GM18502 (cell line): Measurements from ENCODE around the gene SRL.
A peak's percentile ranks its signal among the peaks of the same experiment; 100 is the strongest.
"Not testable (repeated sequence)": the region's sequence is repeated elsewhere in the genome, so short reads cannot be mapped to it uniquely, and the experiment has no call there.

ENCODE experiments used
- ATAC-seq: cut with Tn5 transposase; IDR thresholded peaks from one replicate; pipeline ENCODE4 v1.9.1; 2021; ENCODE audit warnings: mild to moderate bottlenecking; ENCODE audit not compliant: unreplicated experiment, poor library complexity

SRL gene

DNA sequence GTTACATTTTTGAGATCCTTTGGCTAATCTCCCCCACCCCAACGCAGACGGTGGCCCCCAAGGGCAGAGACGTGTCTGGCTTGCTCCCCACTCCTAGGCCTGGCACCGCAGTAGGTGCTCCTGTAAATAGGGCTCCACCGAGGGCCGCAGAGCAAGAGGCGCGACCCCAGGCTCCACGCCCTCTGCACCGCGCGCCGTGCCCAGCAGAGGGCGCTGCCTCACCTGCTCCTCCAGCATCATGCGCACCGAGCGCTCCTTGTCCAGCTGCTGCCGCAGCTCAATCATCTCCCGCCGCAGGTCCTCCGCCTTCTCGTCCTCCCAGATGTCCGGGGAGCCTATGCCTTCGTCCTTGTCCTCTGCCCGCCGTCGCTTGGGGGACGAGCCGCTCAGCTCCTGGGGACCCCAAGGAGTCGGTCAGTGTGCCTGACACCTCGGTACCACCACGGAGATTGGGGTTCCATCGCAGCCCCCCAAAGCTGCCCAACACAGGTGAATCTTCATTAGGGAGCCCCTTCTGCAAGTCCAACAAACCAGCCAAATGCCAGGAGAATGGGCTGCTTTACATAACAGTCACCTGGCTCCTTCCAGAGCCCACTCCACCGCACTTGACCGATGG lies 19.8 kb upstream of the SRL start:
- no peak for ATAC-seq

GRCh38 chr16:4260360-4260759 lies 18.5 kb upstream of the SRL start:
- no peak for ATAC-seq

DNA sequence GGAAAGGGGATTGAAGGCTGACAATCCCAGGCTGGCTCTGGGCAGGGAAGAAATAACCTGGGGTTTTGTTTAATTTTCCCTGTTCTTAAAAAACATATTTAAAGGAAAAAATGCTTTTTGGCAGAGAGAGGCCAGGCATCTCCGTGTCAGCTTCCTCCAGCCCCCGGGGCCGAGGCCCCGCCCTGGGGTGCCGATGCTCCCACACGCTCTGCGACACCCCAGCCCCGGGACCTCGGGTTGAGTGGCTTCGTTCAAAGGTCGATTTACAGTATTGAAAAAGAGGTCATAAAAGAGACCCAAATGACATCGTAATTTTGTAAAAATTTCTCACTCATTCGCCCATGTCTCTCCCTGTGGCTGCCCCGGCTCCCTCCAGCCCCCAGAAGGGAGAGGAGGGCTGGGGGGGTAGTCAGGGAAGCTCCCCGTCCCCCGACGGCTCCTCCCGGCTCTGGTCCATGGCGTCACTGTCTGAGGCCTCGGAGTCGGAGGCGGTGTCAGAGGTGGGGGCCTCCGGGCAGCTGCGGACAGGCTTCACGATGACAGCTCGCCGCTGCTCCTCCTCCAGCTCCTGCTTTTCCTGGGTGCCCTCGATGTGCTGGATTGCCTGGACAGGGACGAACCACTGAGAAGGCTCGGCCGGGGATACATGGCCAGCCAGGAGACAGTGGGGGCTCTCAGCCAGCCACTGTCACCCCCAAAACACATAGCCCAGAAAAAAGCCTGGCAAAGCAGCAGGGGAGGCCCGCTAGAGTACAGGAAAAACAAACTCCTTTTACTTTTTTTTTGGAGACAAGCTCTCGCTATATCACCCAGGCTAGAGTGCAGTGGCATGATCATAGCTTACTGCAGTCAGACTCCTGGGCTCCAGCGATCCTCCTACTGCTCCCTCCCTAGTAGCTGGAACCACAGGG lies 16.0 kb upstream of the SRL start:
- no peak for ATAC-seq

DNA sequence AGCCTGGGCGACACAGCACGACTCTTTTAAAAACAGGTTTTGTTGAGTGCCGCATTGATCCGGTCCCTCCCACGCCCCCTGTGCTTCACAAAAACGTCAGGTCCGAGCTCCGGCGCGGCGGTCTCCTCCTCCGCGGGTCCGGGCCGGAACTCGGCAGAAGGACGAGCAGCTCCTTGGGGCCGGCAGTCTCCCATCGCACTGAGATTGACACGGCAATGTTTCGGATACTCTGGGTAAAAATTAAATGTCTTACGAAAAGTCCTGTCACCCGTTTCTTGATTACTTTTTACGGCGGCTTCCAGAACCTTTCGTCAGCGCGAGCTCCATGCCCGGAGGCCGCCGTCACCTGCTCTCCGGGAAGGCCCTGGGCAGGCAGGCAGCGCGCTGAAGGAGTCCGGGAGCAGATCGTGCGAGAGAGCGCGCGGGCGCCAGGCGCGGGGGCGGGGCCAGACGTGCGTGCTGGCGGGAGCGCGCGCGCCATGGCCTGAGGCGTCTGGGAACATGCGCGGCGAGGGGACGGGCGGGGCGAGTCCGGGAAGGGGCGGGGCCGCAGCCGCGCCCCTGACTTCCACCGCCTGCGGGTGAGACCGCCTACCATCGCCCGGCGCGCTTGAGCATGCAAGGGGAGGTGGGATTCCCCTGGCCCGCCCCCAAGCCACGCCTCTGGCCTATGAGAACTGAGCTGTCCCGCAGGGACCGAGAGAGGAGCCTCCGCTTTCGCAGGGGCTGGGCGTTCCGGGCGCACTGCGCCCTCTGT lies 11.7 kb upstream of the SRL start:
- peak; percentile 95 for ATAC-seq

- ATAC-seq: not testable (repeated sequence)
Measured at GRCh38 chr16:4253012-4253393, 11.1 kb upstream of the SRL start.

DNA sequence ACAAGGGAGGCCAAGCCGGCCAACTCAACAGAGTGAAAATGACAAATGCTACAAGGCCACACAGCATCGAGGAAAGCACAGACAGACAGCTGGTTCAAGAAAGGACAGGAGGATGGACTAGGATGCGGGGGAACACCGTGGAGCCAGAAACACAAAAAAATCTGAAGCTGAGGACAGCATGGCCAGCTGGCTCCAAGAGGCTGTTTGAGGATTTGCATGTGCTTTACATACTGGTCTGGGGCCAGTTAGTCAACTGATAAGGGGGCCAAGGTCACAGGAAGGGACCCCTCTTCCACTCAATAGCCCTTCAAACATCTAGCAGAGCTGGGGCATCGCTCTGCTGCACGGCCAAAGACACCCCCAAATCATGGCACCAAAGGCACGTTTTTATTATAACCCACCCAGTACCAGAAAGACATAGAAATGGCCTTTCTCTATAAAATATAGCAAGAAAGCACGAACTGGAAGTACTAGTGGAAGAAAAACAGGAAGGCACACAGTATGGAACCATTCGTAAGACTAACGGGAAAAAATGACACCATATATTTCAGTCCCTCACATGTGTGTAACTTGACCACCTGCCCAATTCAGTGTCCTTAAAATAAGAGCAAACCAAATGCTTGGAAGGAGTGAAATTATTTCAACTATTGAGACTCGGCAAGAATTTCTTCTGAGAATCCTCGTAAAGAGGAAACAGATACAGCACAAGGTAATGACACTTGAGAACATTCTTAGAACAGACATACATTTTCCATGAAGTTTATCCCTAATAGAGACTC lies 7.8 kb upstream of the SRL start:
- no peak for ATAC-seq

DNA sequence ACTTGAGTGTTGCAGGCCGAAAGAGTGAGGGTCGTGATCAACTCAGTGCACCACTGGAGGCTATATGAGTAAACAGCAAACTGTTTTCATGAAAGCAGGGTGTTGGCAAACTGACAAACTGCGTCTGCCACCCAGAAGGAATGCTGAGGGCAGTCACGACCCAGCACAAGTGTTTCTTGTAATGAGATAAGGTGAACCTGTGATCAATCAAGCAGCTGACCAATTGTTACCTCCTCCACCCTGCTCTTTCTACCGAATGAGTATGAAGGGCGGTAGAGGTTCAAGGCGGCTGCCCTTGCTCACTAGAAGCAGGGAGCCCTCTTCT lies 5.5 kb upstream of the SRL start:
- no peak for ATAC-seq

DNA sequence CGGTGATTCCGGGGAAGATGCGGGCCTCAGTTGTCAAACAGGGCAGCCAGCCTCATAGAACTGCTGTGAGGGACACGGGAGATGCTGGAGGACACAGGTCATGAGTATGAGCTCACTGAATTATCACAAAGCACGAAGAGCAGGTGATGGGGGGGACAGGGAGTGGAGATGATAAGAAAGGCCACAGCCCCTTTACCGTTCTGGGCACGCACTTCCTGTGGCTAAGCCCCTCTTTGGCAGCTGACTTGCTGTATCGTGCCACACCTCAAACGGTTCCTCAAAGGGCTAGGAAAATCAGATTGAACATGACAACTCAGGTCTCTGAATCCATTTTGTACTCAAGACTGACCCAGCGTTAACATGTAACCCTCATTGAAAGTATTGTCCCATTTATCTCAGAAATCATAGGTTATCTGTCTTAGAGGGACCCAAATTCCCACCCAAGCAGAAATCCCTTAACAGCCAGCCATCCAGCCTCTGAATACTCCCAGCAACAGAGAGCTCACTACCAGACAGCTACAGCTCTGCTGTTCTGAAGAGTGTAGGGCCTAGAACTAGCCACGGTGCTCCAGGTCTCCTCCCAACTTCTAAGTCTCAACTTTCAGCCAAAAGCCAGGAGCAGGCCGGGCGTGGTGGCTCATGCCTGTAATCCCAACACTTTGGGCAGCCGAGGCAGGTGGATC lies 5.0 kb upstream of the SRL start:
- no peak for ATAC-seq

- no peak for ATAC-seq
Measured at GRCh38 chr16:4245077-4245791, 3.4 kb upstream of the SRL start.

DNA sequence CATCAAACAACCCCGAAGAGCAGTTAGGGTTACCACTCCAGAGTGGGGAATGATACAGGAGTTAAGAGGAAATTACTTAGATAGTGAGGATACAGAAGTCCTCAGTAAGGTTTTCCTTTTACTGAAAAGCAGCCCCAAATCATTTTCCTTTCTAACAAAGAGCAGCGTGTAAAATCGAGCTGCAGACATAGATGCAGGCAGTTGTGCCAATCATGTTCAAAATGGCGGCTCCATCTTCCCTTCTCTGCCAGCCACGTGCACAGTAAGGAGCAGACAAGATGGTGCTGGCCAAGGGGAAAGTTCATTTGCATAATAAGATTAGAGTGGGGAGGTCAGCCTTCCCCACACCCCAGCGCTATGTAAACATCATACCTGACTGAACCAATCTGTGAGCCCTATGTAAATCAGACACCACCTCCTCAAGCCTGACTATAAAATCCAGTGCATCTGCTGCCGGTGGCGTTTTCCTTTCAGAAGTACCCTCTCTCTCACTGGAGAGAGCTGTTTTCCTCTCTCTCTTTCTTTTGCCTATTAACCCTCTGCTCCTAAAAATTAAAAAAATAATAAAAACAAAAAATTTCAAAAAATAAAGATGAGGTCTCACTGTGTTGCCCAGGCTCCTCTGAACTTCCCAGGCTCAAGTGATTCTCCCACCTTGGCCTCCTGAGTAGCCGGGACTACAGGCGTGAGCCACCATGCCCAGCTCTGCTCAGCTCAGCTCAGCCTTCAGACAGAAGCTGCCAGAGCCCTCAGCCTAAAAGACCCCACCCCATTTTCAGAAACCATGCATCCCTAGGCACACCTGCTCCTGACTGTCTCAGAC lies 2.6 kb upstream of the SRL start:
- no peak for ATAC-seq

- no peak for ATAC-seq
Measured at GRCh38 chr16:4241258-4241927, 487 bp downstream of the SRL start.

- ATAC-seq: no peak
Measured at GRCh38 chr16:4240624-4241023, 1.3 kb downstream of the SRL start.

- no peak for ATAC-seq
Measured at GRCh38 chr16:4239682-4240175, 2.2 kb downstream of the SRL start.

- no peak for ATAC-seq
Measured at GRCh38 chr16:4239020-4239419, 2.9 kb downstream of the SRL start.

DNA sequence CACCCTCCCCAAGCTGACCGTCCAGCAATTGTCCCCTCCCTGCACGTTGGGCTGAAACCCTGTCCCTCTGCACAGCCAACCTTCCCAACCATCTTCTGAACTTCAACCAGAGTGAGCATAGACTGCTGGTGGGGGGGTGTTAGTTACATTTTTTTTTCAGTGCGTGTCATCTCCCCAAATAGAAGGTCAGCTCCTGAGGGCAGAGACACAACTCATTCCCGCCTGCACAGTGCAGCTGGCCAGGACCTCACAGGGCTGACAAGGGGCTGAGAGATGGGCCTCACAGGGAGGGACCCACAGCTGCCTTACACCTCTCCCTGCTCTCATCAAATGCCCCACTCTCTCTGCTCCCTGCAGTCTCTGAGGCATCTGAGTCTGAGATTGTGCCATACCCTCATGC lies 8.4 kb downstream of the SRL start:
- no peak for ATAC-seq

DNA sequence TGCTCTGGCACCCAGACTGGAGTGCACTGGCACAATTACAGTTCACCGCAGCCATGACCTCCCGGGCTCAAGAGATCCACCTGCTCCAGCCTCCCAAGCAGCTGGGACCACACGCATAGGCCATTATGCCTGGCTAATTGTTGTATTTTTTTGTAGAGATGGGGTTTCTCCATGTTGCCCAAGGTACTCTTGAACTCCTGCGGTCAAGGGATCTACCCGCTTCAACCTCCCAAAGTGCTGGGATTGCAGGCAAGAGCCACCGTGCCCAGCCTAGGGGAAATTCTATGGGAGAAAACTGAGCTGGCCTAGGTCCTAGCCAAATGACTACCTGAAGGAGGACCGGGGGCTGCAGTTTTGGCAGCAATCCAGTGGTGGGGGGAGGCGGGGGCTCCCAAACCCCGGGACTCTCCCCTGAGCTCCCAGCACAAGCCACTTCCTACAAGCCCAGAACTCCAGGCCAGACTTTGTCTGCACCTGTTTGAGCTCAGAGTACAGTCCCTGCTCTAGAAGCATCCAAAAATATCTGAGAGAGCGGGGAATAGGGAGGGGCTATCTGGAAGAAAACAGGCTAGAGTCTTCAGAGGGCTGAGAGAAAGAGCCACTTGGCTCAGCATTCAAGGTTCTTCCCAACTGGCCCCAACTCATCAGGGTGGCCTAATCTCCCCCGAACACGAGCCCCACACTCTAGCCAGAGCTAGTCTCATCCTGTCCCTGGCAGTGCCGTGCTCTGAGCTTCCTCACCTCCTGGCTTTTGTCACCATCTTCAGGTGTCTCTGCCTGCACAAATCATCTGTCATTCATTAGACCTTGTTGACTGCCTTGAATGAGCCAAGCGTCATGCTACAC lies 9.1 kb downstream of the SRL start:
- ATAC-seq: no peak

DNA sequence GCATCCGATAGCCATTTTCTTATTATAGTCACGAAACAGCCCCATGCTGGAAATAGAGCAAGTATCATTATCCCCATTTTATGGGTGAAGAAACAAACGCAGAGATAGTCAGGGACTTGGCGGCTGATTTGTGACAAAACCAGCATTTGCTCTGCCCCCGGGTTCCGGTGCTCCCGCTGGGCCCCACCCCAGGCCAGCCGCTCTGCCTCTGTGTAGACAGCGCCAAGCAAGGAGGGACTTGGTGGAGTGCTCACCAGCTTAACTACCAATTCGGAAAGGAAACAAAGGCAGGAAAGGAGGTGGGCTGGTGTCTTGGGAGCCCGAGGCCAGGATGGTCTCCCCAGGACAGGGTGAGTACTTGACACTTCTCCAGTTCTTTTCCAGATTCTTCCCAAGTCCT lies 10.0 kb downstream of the SRL start:
- ATAC-seq: no peak
